GM18909 (cell line): Measurements from ENCODE around the gene USP6.
"Not testable (repeated sequence)": the region's sequence is repeated elsewhere in the genome, so short reads cannot be mapped to it uniquely, and the experiment has no call there.

Experiments used
- ATAC-seq: cut with Tn5 transposase; IDR thresholded peaks from one replicate; pipeline ENCODE4 v1.9.1; 2021; ENCODE audit warnings: mild to moderate bottlenecking; ENCODE audit not compliant: unreplicated experiment, poor library complexity

The USP6 gene

DNA sequence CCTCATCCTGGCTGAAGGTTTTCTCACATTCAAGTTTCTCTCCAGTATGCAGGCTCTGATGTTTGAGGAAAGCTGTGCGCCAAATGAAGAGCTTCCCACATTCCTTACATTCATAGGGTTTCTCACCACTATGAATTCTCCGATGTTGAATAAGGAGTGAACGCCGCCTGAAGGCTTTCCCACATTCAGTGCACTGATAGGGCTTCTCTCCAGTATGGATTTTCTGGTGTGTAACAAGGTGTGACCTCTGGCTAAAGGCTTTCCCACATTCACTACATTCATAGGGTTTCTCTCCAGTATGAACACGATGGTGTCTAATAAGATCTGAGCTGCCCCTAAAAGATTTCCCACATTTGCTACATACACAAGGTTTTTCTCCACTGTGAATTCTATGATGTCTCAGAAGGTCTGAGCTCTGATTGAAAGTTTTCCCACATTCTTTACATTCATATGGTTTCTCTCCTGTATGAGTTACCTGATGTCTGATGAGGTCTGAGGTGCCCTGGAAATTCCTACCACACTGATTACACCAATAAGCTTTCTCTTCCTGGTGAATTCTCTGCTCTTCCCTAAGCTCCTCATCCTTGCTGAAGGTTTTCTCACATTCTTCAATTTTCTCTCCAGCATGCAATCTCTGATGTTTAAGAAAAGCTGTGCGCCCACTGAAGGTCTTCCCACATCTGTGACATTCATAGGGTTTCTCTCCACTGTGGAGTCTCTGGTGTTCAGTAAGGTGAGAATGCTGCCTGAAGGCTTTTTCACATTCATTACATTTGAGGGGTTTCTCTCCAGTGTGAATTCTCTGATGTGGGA lies 67.0 kb downstream of the USP6 start:
- no peak for ATAC-seq

DNA sequence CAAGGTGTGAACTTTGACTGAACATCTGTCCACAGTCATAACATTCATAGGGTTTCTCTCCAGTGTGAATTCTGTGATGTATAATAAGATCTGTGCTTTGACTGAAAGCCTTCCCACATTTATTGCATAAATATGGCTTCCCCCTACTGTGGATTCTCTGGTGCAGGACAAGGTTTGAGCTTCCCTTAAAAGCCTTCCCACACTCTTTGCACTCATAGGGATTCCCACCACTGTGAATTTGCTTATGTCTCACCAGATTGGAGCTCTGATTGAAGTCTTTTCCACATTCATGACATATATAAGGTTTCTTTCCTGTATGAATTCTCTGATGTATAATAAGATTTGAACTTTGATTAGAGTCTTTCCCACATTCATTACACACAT lies 67.6 kb downstream of the USP6 start:
- no peak for ATAC-seq

DNA sequence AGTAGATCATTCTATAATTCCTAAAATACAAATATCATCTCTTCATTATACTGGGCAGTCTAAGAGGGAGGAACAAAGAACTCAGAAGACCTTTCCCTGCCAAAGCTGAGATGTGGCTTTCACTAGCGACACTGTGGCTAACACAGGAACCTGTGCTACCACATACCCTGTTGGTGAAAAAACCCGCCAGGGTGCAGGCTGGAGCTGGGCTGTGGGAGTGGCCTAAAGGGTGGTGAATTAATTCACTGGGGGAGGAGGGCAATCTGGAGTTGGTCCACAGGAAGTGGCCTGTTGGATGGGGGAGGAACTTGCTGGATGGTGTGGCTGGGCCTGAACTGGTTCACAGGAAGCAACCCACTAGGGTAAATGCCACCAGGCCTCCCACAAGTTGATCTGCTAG lies 68.5 kb downstream of the USP6 start:
- no peak for ATAC-seq

DNA sequence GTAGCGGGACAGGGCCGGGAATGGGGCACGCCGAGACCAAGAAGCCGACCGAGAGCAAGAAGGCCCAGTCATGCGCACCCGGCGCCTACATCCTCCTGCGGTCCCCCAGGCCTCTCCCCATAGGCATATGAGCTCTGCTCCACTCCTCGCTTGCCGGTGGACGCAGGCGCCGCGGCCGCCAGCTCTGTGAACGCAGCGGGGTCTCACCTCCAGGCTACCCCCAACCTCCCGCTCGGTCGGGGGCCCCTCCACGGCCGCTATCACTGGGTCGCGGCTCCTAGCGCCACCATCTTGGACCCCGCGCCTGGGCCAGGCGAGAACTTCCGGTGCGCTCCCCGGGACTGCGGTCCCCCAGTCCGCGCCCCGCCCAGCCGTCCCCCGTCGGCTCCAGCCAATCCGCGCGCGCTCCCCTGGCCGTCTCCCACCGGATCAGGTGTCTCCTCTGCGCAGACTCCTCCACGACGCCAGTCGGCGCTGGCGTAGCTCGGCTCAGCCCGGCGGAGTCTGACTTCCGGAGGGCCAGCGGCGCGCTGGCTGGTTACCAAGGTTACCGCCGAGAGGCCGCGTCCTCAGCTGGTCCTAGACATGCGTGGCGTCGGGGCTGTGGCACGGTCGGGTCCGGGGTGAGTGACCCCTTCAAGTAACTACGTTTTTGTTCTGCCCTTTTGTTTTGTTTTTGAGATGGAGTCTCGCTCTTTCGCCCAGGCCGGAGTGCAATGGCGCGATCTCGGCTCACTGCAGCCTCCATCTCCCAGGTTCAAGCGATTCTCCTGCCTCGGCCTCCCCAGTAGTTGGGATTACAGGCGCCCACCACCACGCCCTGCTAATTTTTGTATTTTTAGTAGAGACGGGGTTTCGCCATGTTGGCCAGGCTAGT lies 75.9 kb downstream of the USP6 start, which contains the start of gene ZNF594:
Gene ZNF594 (minus strand): TSS at position 328 of the 877 bp plus-strand sequence. CDS start 7,612 bp downstream, outside the sequence.
- ATAC-seq, result peak; percentile 94

DNA sequence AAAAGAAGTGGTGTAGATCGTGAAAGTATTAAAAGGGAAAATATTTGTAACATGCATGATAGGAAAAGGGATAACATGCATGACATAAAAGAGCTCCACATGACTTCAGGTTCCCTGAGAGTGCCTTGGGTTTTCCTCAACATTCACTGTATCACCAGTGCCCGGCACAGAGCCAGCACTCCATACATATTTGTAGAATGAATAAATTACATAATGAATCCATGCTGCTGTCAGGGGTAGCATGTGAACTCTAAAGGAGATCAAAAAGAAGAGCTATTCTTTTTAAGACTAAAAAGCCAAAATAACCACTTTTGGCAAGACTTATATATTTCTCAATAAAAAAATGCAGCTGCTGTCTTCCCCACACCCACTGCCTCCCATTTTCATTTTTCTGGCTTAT lies 78.5 kb downstream of the USP6 start:
- no peak for ATAC-seq

DNA sequence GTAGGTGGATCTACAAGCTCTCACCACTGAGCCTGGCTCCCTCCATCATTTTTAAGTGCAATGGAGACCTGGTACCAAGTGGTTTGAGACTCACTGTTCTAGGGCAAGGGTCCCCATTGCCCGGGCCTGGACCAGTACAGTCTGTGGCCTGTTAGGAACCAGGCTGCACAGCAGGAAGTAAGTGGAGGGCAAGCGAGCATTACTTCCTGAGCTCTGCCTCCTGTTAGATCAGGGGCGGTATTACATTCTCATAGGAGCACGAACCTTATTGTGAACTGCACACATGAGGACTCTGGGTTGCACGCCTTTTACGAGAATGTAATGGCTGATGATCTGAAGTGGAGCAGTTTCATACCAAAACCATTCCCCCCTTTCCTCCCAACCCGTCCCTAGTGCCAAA lies 82.6 kb downstream of the USP6 start:
- no peak for ATAC-seq

DNA sequence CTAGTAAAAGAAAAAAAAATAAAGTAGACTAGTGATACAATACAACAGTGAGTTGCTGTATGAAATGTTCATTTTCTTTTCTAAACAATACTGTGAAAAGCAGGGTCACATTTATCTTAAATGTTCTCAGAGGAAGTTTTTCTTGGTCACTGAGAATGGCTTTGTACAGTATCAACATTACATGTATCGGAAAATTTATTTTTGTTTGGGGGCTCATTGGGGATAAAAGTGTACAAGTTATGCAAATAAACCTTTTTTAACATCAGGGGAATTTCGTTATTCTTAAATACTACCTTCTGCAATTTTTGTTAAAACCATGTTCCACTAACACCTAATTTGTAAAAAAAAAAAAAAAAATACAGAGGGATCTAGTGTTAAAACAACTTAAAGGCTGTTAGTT lies 84.5 kb downstream of the USP6 start:
- no peak for ATAC-seq

DNA sequence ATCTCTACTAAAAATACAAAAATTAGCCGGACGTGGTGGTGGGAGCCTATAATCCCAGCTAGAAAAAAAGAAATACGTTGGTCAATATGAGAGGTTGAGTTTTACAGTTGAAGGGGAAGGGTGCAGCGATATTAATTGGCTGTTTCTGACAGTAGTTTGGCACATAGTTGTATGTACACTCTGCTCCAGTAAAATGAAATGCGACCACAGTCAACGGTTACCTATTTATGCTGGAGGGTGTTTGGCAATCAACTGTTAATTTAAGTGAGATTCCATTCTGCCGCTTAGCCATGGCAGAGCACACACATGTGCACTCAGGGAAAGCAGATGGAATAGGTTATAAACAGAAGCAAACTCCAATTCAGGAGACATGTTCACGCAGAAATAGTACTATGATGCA lies 85.2 kb downstream of the USP6 start:
- no peak for ATAC-seq

DNA sequence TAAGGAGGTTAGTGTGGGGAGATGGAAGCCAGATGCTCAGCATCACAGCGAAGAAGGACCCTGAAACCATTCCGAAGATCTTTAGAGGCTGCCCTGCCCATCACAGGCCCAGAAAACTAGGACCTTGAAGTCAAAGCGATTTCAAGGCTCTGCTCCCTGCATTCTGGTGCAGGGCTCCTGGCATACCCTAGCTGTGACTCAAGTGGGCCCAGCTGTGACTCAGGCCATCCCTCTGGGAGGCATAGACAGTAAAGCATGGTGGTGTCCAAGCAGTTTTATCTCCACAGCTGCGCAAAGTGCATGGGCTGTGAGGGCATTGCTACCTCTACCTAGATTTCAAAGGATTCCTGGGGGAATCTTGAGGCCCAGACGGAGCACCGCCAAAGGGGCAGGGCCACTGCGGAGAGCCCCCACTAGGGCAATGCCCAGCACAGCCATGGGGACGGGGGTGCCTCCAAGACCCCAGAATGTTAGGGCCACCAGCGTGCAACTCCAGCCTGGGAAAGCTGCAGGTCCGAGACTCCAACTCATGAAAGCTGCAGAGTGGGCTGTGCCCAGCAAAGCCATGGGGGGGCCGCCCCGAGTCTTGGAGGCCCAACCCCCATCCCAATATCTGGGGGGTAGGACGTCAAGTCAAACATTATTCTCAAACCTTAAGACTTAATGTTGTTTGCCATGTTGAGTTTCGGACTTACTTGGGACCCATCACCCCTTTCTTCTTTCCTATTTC lies 87.5 kb downstream of the USP6 start:
- no peak for ATAC-seq

DNA sequence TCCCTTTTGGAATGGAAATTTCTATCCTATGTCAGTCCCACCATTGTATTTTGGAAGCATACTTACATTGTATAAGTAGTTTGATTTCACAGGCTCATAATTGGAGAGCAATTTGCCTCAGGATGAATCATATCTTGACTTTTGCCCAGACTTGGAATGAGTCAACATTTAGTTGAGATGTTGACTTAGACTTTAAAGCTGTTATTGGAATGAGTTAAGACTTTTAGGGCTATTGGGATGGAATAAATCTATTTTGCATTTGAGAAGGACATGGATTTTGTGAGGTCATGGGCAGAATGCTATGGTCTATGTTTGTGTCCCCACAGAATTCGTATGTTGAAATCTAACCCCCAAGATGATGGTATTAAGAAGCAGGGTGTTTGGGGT lies 88.1 kb downstream of the USP6 start:
- ATAC-seq, result no peak

DNA sequence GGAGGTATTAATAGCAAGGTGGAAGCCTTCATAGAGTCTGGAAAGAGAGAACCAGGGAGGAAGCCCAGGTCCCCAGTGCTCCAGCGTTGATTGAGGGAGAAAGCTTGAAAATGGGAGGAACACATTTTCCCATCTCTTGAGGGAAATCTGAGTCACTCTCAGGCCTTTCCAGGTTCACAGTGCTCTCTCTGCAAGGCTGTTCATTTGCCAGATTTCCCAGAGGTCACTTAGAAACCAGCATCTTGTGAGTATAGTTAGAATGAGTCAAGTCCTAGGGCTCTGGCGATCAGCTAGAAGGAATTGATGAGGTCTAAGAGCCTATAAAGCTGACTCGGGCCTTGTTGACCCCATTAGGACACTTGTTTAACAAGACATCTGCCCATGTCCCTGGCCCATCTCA lies 93.6 kb downstream of the USP6 start:
- no peak for ATAC-seq

DNA sequence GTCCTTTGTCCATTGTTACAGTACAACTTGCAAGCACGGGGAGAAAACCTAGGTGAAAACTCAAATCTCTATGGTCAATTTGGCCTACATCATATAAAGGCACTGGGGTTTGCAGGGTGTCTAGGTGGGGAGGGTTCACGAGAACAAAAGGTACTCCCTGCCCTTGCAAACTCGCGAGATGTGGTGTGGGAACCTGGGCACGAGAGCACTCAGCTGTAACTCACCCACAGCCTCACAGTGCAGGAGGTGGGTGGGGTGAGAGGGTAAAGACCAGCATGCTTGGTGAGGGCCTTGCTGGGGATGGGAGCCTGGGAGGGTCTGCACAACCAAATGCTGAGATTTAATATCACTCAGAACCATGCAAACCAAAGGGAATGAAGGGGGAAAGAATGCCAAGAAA lies 94.3 kb downstream of the USP6 start:
- ATAC-seq, result no peak

DNA sequence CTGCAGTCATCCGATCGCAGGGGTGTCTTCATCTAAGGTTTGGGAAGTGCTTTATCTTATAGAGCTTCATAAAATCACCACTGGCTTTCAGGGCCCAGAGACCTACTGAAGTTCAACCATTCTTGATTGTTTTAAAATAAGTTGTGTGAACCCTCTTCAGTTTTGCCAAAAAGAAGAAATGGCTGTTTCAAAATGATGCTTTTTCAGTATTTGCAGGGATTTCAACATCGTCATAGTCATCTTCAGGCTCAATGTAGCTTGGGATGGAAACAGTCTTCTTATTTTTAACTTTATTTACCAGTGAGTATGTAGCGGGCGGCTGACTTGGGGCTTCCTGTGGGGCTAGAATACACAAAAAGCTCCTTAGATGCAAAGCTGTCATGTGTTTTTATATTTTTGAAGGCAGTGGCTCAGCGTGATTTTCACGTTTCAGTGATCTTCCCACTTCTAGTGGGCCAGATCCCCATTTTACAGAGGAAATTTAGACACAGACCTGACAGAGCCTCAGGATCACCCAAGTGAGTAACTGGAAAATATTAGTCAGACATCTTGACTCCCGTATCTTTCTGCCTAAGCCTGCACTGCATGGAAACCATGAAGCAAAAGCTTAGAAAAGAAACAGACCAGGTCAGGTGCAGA lies 94.9 kb downstream of the USP6 start:
- peak; percentile 34 for ATAC-seq

DNA sequence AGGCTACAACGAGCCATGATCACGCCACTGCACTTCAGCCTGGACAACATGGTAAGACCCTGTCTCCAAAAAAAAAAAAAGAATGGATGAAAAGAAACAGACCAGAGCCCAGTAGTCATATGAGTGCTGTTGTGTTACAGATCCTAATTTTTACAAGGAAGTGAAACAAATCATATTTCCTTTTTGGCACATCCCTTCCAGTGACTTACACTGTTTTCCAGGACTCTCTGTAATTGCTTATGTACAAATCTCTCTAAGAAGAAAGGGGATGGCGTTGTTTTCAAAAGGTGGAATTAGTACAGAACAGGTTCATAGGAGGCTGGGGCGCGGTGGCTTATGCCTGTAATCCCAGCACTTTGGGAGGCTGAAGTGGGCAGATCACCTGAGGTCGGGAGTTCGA lies 95.6 kb downstream of the USP6 start:
- no peak for ATAC-seq

DNA sequence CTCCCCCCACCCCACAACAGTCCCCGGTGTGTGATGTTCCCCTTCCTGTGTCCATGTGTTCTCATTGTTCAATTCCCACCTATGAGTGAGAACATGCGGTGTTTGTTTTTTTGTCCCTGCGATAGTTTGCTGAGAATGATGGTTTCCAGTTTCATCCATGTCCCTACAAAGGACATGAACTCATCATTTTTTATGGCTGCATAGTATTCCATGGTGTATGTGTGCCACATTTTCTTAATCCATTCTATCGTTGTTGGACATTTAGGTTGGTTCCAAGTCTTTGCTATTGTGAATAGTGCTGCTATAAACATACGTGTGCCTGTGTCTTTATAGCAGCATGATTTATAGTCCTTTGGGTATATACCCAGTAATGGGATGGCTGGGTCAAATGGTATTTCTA lies 101.7 kb downstream of the USP6 start:
- ATAC-seq, result not testable (repeated sequence)

DNA sequence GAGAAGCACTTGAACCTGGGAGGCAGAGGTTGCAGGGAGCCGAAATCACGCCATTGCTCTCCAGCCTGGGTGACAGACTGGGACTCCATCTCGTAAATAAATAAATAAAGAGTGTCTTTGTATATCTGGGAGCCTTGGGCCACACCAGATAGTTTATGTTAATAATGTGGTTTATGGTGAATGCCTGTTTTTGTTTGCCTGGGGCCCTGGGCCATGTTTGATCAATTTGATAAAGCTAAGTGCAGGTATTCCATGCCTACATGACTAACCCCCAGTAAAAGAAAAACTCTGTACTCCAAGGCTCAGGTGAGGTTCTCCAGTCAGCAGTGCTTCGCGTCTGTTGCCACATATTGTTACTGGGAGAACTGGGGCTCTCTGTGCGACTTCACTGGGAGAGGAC lies 103.7 kb downstream of the USP6 start:
- ATAC-seq, result no peak

DNA sequence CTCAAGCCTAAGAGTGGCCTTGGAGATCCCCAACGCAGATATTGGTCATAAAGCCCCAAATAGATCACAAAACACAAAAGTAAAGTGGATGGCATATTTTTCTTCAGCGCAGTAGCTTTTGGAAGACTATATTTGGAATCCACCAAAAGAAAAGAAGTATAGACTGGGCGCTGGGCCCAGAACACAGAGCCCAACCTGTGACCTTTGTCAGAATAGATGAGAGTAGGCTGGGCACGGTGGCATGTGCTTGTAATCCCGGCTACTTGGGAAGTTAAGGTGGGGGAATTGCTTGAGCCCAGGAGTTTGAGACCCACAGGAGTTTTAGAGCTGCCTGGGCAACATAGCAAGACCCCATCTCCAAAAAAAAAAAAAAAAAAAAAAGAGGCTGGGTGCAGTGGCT lies 104.2 kb downstream of the USP6 start:
- ATAC-seq, result no peak

DNA sequence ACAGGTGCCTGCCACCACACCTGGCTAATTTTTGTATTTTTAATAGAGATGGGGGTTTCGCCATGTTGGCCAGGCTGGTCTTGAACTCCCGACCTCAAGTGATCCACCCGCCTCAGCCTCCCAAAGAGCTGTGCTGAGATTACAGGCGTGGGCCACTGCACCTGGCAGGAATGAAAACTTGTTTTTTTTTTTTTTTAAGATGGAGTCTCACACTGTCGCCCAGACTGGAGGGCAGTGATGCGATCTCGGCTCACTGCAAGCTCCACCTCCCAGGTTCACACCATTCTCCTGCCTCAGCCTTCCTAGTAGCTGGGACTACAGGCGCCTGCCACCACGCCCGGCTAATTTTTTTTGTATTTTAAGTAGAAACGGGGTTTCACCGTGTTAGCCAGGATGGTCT lies 106.1 kb downstream of the USP6 start:
- ATAC-seq, result not testable (repeated sequence)
